ENCODE measurements around the gene ADCY9. TPM values are rescaled to one million over a fixed set of nuclear protein-coding genes. Genes with fewer than 3 reads are reported as not detected.

Gene ADCY9
- total and polyA plus RNA-seq, 2 experiments from 2014 or later = 2.2 to 18.3 TPM

- Histone ChIP-seq H3K4me3 (no peak overlapping the region), H3K4me1 (ENCODE audit: insufficient read depth) (peaks cover 20% of the 10 kb centered on the region), H3K27me3 (ENCODE audit: insufficient read depth) (no peaks in the 10 kb centered on the region), H3K4me2 (no peak overlapping the region), H4K20me1 (replicated peaks; ENCODE audit: insufficient read depth) (no peaks in the 10 kb centered on the region), H3K27ac (ENCODE audit: low read depth) (no peak overlapping the region), H3K36me3 (ENCODE audit: insufficient read depth) (no peaks in the 10 kb centered on the region), H3F3A (replicated peaks; ENCODE audit: low read depth) (0 out of 2 replicates have a peak, but pooled peaks cover 3% of the 10 kb centered on the region), H3K79me2 (replicated peaks; ENCODE audit: insufficient read depth) (no peaks in the 10 kb centered on the region), H3K9me2 (ENCODE audit: insufficient read depth) (no peaks in the 10 kb centered on the region), H2AFZ (no peak overlapping the region)
- no peak overlapping the region for H3K4me3 Mint-ChIP-seq
- ATAC-seq (peak; percentile 60), DNase-seq (ENCODE audit: low spot score) (peak; percentile 48)
- TF ChIP-seq STAT1 (IDR thresholded peaks at IDR 0.05; ENCODE audit: unreplicated experiment) = no peak
- TF ChIP-seq CREB1 (CRISPR knock-in tag; IDR thresholded peaks at IDR 0.05; ENCODE audit: low read depth) = no peak
- TF ChIP-seq, protein P1, sequence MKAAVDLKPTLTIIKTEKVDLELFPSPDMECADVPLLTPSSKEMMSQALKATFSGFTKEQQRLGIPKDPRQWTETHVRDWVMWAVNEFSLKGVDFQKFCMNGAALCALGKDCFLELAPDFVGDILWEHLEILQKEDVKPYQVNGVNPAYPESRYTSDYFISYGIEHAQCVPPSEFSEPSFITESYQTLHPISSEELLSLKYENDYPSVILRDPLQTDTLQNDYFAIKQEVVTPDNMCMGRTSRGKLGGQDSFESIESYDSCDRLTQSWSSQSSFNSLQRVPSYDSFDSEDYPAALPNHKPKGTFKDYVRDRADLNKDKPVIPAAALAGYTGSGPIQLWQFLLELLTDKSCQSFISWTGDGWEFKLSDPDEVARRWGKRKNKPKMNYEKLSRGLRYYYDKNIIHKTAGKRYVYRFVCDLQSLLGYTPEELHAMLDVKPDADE (IDR thresholded peaks at IDR 0.05) = no peak
- TF ChIP-seq, protein P2, sequence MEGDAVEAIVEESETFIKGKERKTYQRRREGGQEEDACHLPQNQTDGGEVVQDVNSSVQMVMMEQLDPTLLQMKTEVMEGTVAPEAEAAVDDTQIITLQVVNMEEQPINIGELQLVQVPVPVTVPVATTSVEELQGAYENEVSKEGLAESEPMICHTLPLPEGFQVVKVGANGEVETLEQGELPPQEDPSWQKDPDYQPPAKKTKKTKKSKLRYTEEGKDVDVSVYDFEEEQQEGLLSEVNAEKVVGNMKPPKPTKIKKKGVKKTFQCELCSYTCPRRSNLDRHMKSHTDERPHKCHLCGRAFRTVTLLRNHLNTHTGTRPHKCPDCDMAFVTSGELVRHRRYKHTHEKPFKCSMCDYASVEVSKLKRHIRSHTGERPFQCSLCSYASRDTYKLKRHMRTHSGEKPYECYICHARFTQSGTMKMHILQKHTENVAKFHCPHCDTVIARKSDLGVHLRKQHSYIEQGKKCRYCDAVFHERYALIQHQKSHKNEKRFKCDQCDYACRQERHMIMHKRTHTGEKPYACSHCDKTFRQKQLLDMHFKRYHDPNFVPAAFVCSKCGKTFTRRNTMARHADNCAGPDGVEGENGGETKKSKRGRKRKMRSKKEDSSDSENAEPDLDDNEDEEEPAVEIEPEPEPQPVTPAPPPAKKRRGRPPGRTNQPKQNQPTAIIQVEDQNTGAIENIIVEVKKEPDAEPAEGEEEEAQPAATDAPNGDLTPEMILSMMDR (conservative IDR thresholded peaks at IDR 0.05; ENCODE audit: low read depth in 2 of 2) = no peak
- TF ChIP-seq, protein P3, sequence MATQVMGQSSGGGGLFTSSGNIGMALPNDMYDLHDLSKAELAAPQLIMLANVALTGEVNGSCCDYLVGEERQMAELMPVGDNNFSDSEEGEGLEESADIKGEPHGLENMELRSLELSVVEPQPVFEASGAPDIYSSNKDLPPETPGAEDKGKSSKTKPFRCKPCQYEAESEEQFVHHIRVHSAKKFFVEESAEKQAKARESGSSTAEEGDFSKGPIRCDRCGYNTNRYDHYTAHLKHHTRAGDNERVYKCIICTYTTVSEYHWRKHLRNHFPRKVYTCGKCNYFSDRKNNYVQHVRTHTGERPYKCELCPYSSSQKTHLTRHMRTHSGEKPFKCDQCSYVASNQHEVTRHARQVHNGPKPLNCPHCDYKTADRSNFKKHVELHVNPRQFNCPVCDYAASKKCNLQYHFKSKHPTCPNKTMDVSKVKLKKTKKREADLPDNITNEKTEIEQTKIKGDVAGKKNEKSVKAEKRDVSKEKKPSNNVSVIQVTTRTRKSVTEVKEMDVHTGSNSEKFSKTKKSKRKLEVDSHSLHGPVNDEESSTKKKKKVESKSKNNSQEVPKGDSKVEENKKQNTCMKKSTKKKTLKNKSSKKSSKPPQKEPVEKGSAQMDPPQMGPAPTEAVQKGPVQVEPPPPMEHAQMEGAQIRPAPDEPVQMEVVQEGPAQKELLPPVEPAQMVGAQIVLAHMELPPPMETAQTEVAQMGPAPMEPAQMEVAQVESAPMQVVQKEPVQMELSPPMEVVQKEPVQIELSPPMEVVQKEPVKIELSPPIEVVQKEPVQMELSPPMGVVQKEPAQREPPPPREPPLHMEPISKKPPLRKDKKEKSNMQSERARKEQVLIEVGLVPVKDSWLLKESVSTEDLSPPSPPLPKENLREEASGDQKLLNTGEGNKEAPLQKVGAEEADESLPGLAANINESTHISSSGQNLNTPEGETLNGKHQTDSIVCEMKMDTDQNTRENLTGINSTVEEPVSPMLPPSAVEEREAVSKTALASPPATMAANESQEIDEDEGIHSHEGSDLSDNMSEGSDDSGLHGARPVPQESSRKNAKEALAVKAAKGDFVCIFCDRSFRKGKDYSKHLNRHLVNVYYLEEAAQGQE (IDR thresholded peaks at IDR 0.05; ENCODE audit: unreplicated experiment) = no peak
- no peak for TF ChIP-seq JUNB (IDR thresholded peaks at IDR 0.05; ENCODE audit: unreplicated experiment)
- no peak for TF ChIP-seq EZH2phosphoT487 (IDR thresholded peaks at IDR 0.05; ENCODE audit: unreplicated experiment)
- no peak for TF ChIP-seq ZNF331 (CRISPR knock-in tag; IDR thresholded peaks at IDR 0.05; ENCODE audit: low read depth)
- TF ChIP-seq POLR2AphosphoS5 (IDR thresholded peaks at IDR 0.05; ENCODE audit: low read depth) = no peak
- no peak for TF ChIP-seq ZNF114 (CRISPR knock-in tag; IDR thresholded peaks at IDR 0.05)
- no peak for TF ChIP-seq NANOG (IDR thresholded peaks at IDR 0.05; ENCODE audit: borderline replicate concordance)
- TF ChIP-seq, protein P4, sequence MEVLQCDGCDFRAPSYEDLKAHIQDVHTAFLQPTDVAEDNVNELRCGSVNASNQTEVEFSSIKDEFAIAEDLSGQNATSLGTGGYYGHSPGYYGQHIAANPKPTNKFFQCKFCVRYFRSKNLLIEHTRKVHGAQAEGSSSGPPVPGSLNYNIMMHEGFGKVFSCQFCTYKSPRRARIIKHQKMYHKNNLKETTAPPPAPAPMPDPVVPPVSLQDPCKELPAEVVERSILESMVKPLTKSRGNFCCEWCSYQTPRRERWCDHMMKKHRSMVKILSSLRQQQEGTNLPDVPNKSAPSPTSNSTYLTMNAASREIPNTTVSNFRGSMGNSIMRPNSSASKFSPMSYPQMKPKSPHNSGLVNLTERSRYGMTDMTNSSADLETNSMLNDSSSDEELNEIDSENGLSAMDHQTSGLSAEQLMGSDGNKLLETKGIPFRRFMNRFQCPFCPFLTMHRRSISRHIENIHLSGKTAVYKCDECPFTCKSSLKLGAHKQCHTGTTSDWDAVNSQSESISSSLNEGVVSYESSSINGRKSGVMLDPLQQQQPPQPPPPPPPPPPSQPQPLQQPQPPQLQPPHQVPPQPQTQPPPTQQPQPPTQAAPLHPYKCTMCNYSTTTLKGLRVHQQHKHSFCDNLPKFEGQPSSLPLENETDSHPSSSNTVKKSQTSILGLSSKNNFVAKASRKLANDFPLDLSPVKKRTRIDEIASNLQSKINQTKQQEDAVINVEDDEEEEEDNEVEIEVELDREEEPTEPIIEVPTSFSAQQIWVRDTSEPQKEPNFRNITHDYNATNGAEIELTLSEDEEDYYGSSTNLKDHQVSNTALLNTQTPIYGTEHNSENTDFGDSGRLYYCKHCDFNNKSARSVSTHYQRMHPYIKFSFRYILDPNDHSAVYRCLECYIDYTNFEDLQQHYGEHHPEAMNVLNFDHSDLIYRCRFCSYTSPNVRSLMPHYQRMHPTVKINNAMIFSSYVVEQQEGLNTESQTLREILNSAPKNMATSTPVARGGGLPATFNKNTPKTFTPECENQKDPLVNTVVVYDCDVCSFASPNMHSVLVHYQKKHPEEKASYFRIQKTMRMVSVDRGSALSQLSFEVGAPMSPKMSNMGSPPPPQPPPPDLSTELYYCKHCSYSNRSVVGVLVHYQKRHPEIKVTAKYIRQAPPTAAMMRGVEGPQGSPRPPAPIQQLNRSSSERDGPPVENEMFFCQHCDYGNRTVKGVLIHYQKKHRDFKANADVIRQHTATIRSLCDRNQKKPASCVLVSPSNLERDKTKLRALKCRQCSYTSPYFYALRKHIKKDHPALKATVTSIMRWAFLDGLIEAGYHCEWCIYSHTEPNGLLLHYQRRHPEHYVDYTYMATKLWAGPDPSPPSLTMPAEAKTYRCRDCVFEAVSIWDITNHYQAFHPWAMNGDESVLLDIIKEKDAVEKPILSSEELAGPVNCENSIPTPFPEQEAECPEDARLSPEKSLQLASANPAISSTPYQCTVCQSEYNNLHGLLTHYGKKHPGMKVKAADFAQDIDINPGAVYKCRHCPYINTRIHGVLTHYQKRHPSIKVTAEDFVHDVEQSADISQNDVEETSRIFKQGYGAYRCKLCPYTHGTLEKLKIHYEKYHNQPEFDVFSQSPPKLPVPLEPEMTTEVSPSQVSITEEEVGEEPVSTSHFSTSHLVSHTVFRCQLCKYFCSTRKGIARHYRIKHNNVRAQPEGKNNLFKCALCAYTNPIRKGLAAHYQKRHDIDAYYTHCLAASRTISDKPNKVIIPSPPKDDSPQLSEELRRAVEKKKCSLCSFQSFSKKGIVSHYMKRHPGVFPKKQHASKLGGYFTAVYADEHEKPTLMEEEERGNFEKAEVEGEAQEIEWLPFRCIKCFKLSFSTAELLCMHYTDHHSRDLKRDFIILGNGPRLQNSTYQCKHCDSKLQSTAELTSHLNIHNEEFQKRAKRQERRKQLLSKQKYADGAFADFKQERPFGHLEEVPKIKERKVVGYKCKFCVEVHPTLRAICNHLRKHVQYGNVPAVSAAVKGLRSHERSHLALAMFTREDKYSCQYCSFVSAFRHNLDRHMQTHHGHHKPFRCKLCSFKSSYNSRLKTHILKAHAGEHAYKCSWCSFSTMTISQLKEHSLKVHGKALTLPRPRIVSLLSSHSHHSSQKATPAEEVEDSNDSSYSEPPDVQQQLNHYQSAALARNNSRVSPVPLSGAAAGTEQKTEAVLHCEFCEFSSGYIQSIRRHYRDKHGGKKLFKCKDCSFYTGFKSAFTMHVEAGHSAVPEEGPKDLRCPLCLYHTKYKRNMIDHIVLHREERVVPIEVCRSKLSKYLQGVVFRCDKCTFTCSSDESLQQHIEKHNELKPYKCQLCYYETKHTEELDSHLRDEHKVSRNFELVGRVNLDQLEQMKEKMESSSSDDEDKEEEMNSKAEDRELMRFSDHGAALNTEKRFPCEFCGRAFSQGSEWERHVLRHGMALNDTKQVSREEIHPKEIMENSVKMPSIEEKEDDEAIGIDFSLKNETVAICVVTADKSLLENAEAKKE (CRISPR knock-in tag; IDR thresholded peaks at IDR 0.05) = no peak
- TF ChIP-seq EZH2 (IDR thresholded peaks at IDR 0.05; ENCODE audit: low read depth, unreplicated experiment) = no peak
- H3K9me3 Mint-ChIP-seq = no peaks in the 10 kb centered on the region
- H3K27me3 Mint-ChIP-seq (ENCODE audit: insufficient read depth, low read depth, poor library complexity) = peaks cover 6% of the 10 kb centered on the region
- peaks cover 32% of the 10 kb centered on the region for H3K4me1 Mint-ChIP-seq
- no peak overlapping the region for H3K27ac Mint-ChIP-seq
- H3K36me3 Mint-ChIP-seq (ENCODE audit: low read depth) = peaks cover 2% of the 10 kb centered on the region; the same call in 1 of the 3 replicates
Measured at GRCh38 chr16:3961449-3961849, 154.8 kb downstream of the ADCY9 start.

Measured in GM23338 (cell line).